ENCODE measurements around the gene SELENOW. TPM values are rescaled to one million over a fixed set of nuclear protein-coding genes. Genes with fewer than 3 reads are reported as not detected.

Gene SELENOW
- total and polyA plus RNA-seq, 2 donors (not counting 1 experiment from before 2014, with no cell fraction given), result 47.7 to 73.7 TPM

GRCh38 chr19:47780215-47780551 lies 1.7 kb downstream of the SELENOW start:
- peaks cover 10% of the 10 kb centered on the region for H3K79me2 ChIP-seq (ENCODE audit: control insufficient read depth, insufficient read depth, low read length)
- peak overlapping the region; percentile 87 for H3K4me2 ChIP-seq (replicated peaks; ENCODE audit: low read depth, low read length, poor library complexity, severe bottlenecking)
- peak overlapping the region; percentile 48 for H3K27ac Mint-ChIP-seq
- H3K4me3 ChIP-seq (ENCODE audit: control extremely low read depth in 1 of 5, extremely low read depth in 1 of 5, insufficient read depth in 1 of 5, low read depth in 2 of 5, low read length in 4 of 5), result no peak overlapping the region
- no peak overlapping the region for H3K27ac ChIP-seq (ENCODE audit: low read length in 2 of 2)
- peaks cover 9 to 19% of the 10 kb centered on the region in 2 donors for H3K4me1 ChIP-seq (ENCODE audit: control insufficient read depth in 2 of 2, insufficient read depth in 2 of 2, low read length in 2 of 2)
- DNase-seq (no peak), ATAC-seq (ENCODE audit: low read depth) (no peak)
- H2AFZ ChIP-seq (ENCODE audit: insufficient read depth, low read depth, low read length, poor library complexity, severe bottlenecking), result no peak overlapping the region
- WGBS (ENCODE audit: insufficient coverage), result 100% methylated on average over 3 of the region's 9 CpGs
- CTCF ChIA-PET, result interaction anchor here (0.7 to 0.9 kb wide), 2 partner anchors 9 to 182 kb away, joined by 3 to 4 read pairs; no protein-coding TSS in a partner anchor
- H3K9me3 Mint-ChIP-seq (ENCODE audit: insufficient read depth), result no peaks in the 10 kb centered on the region
- H3K4me3 Mint-ChIP-seq, result peak overlapping the region; percentile 58
- H3K9me3 ChIP-seq (ENCODE audit: control extremely low read depth in 1 of 3, control insufficient read depth in 2 of 3, insufficient read depth in 1 of 3, low read length in 2 of 3), result no peaks in the 10 kb centered on the region
- H3K27me3 Mint-ChIP-seq, result no peaks in the 10 kb centered on the region
- POLR2A ChIA-PET, result no interaction called here
- H3K9ac ChIP-seq (ENCODE audit: low read length), result no peak overlapping the region
- peaks cover 20% of the 10 kb centered on the region for H3K4me1 Mint-ChIP-seq
- no peaks in the 10 kb centered on the region for H4K20me1 ChIP-seq (ENCODE audit: control insufficient read depth, insufficient read depth, low read length, poor library complexity, severe bottlenecking)
- intact Hi-C loops (cut with micrococcal nuclease), result no loop called here
- TF ChIP-seq CTCF (IDR thresholded peaks at IDR 0.05), result no peak
- TF ChIP-seq EZH2 (IDR thresholded peaks at IDR 0.05; ENCODE audit: borderline replicate concordance, insufficient read depth, low read depth, low read length, poor library complexity, severe bottlenecking), result no peak
- H3K36me3 ChIP-seq (replicated peaks in 1 of 2; ENCODE audit: control extremely low read depth in 1 of 2, control insufficient read depth in 1 of 2, extremely low read depth in 1 of 2, insufficient read depth in 2 of 2, low read length in 1 of 2), result peaks cover 0 to 2% of the 10 kb centered on the region in 2 experiments
- H3K27me3 ChIP-seq (replicated peaks in 1 of 4; ENCODE audit: control extremely low read depth in 1 of 4, control insufficient read depth in 3 of 4, insufficient read depth in 4 of 4, low read length in 3 of 4), result no peaks in the 10 kb centered on the region

GRCh38 chr19:47781590-47782262 lies 3.2 kb downstream of the SELENOW start:
- no peak overlapping the region for H3K4me3 ChIP-seq (ENCODE audit: control extremely low read depth in 1 of 5, extremely low read depth in 1 of 5, insufficient read depth in 1 of 5, low read depth in 2 of 5, low read length in 4 of 5)
- peaks cover 9 to 19% of the 10 kb centered on the region in 2 donors for H3K4me1 ChIP-seq (ENCODE audit: control insufficient read depth in 2 of 2, insufficient read depth in 2 of 2, low read length in 2 of 2)
- H3K79me2 ChIP-seq (ENCODE audit: control insufficient read depth, insufficient read depth, low read length), result peaks cover 10% of the 10 kb centered on the region
- H3K9me3 Mint-ChIP-seq (ENCODE audit: insufficient read depth), result no peaks in the 10 kb centered on the region
- ChIA-PET CTCF (interaction anchor here (1.1 kb wide), 1 partner anchor 9 kb away, joined by 3 read pairs; no protein-coding TSS in a partner anchor), POLR2A (no interaction called here)
- H3K9me3 ChIP-seq (ENCODE audit: control extremely low read depth in 1 of 3, control insufficient read depth in 2 of 3, insufficient read depth in 1 of 3, low read length in 2 of 3), result no peaks in the 10 kb centered on the region
- H3K4me3 Mint-ChIP-seq, result peak overlapping the region; percentile 44
- no peak overlapping the region for H3K27ac Mint-ChIP-seq
- no peak overlapping the region for H3K27ac ChIP-seq (ENCODE audit: low read length in 2 of 2)
- WGBS (ENCODE audit: insufficient coverage), result 94% methylated on average over 9 of the region's 9 CpGs
- H3K27me3 Mint-ChIP-seq, result no peaks in the 10 kb centered on the region
- no peaks in the 10 kb centered on the region for H3K27me3 ChIP-seq (replicated peaks in 1 of 4; ENCODE audit: control extremely low read depth in 1 of 4, control insufficient read depth in 3 of 4, insufficient read depth in 4 of 4, low read length in 3 of 4)
- peaks cover 0 to 2% of the 10 kb centered on the region in 2 experiments for H3K36me3 ChIP-seq (replicated peaks in 1 of 2; ENCODE audit: control extremely low read depth in 1 of 2, control insufficient read depth in 1 of 2, extremely low read depth in 1 of 2, insufficient read depth in 2 of 2, low read length in 1 of 2)
- no peak for ATAC-seq (ENCODE audit: low read depth)
- H3K9ac ChIP-seq (ENCODE audit: low read length), result no peak overlapping the region
- no peak for DNase-seq
- H3K4me1 Mint-ChIP-seq, result peaks cover 20% of the 10 kb centered on the region
- H4K20me1 ChIP-seq (ENCODE audit: control insufficient read depth, insufficient read depth, low read length, poor library complexity, severe bottlenecking), result no peaks in the 10 kb centered on the region
- TF ChIP-seq EZH2 (IDR thresholded peaks at IDR 0.05; ENCODE audit: borderline replicate concordance, insufficient read depth, low read depth, low read length, poor library complexity, severe bottlenecking) (no peak), CTCF (IDR thresholded peaks at IDR 0.05) (no peak)
- intact Hi-C loops (cut with micrococcal nuclease), result no loop called here
- no peak overlapping the region for H2AFZ ChIP-seq (ENCODE audit: insufficient read depth, low read depth, low read length, poor library complexity, severe bottlenecking)
- H3K4me2 ChIP-seq (replicated peaks; ENCODE audit: low read depth, low read length, poor library complexity, severe bottlenecking), result no peak overlapping the region
